NOMO-1 (cell line): ENCODE data around the gene SERHL2.
"Not testable (repeated sequence)": the region's sequence is repeated elsewhere in the genome, so short reads cannot be mapped to it uniquely, and the experiment has no call there.

Source experiments
- DNase-seq, 2 experiments: peaks; one replicate each; lab custom pipeline; 2025; ENCODE audit not compliant: unreplicated experiment in 2 of 2; lab: John Stamatoyannopoulos, UW

Gene SERHL2, protein sequence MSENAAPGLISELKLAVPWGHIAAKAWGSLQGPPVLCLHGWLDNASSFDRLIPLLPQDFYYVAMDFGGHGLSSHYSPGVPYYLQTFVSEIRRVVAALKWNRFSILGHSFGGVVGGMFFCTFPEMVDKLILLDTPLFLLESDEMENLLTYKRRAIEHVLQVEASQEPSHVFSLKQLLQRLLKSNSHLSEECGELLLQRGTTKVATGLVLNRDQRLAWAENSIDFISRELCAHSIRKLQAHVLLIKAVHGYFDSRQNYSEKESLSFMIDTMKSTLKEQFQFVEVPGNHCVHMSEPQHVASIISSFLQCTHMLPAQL

DNA sequence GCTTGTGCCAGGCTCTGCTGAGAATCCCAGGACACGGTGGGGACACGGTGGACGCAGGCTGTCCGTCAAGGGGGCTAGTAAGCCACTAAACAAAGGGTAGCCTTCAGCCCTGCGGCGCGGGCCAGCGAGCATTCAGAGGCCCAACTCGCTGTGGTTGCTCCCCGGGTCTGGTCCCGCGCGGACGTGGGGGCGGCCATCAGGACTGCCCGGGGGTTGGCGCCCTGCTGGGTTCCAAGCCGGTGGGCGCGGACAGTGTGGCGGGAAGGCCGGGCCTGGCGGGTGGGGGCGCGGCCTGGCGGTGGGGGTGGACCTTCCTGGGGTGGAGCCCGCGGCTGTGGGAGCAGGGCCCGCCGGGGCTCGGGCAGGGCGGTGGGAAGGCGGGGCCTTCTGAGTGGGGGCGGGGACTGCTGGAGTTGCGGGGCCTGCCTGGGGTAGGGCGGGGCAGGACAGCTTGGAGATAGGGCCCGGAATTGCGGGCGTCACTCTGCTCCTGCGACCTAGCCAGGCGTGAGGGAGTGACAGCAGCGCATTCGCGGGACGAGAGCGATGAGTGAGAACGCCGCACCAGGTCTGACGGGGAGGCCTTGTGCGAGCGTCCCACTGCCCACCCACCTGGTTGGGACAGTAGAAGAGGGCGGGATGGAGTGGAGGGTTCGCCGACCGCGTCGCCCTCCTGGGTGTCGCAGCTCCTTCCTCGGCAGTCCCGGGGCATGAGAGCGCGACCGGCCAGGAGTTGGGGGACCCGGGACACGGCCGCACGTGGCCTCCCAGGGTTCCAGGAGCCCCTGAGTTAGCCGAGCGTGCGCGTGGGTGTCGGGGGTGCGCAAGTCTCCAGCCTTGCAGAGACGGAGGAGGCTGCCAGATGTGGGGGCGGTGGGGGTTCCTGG lies at the start of gene SERHL2:
TSS of gene SERHL2 (plus strand) at position 482 of the 887 bp plus-strand sequence. CDS start at position 547, 65 bp downstream.
- DNase-seq: peak; percentile 74 to 86

- not testable (repeated sequence) for DNase-seq
Measured at GRCh38 chr22:42508327-42508974, 45.3 kb upstream of the SERHL2 start.

GRCh38 chr22:42508975-42509364 lies 44.8 kb upstream of the SERHL2 start:
- DNase-seq: not testable (repeated sequence)

GRCh38 chr22:42509548-42509947 lies 44.2 kb upstream of the SERHL2 start:
- no peak for DNase-seq

DNA sequence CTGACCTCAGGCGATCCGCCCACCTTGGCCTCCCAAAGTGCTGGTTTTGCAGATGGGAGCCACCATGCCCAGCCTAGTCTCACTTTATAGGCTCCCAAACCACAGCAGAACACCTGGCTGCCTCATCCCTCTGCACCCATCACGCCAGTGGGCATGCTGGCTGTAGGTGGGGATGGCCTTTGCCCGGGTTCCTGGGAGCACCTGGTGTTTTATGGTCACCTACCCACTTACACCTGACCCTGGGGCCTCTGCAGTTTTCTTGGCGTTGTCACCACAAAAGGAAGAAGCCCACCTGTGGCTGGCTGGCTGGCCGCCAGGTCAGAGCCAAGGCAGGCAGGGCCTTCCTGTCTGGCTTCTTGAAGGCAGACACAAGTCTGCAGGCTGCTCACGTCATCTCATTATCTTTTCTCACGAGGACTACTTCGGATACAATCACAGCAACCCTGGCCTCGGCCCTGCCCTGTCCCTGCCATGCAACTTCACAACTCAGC lies 42.3 kb upstream of the SERHL2 start:
- no peak for DNase-seq

GRCh38 chr22:42512273-42512990 lies 41.3 kb upstream of the SERHL2 start:
- not testable (repeated sequence) for DNase-seq

- not testable (repeated sequence) for DNase-seq
Measured at GRCh38 chr22:42514331-42514730, 39.4 kb upstream of the SERHL2 start.

DNA sequence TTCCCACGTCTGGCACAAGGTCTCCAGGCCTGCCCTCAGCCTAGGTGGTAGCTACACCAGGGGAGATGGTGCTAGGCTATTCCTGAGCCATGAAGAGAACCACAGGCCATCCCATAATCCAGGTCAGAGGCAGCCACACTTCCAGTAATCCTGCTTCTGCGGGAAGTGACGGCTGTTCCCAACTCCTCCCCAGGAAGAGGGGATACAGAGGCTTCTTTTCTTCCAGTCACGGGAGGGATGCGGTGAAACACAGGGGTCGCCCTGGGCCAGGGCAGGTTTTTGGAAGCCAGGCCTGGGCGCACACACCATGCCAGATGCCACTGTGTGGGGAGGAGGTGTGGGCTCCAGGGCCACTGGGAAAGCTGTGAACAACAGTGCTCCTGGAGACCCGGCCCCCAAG lies 38.5 kb upstream of the SERHL2 start:
- not testable (repeated sequence) for DNase-seq

- no peak for DNase-seq
Measured at GRCh38 chr22:42515896-42516295, 37.9 kb upstream of the SERHL2 start.

- not testable (repeated sequence) for DNase-seq
Measured at GRCh38 chr22:42517103-42517502, 36.7 kb upstream of the SERHL2 start.

- DNase-seq: peak in 1 of 2 experiments; percentile 14
Measured at GRCh38 chr22:42518638-42519524, 34.9 kb upstream of the SERHL2 start.

GRCh38 chr22:42519525-42520401 lies 34.0 kb upstream of the SERHL2 start, which contains the start of gene RRP7A:
Gene RRP7A (minus strand): TSS chr22:42519796. CDS start chr22:42519786, 10 bp downstream.
- peak; percentile 68 to 82 for DNase-seq

- DNase-seq: no peak
Measured at GRCh38 chr22:42521228-42521546, 32.6 kb upstream of the SERHL2 start.

GRCh38 chr22:42522546-42522945 lies 31.2 kb upstream of the SERHL2 start:
- DNase-seq: no peak

- DNase-seq: no peak
Measured at GRCh38 chr22:42528591-42529307, 25.0 kb upstream of the SERHL2 start.

GRCh38 chr22:42529435-42529834 lies 24.3 kb upstream of the SERHL2 start:
- DNase-seq: not testable (repeated sequence)

- not testable (repeated sequence) for DNase-seq
Measured at GRCh38 chr22:42531401-42532084, 22.2 kb upstream of the SERHL2 start.
